Bronchial epithelial cell (primary cell): Measurements from ENCODE around the gene SRRD. TPM values are rescaled to one million over a fixed set of nuclear protein-coding genes. Genes with fewer than 3 reads are reported as not detected.

Experiments
- DNase-seq: peaks from one replicate; pipeline ENCODE4 v3.0.0-alpha.2; 2010; ENCODE audit warnings: low read depth
- FAIRE-seq: peaks from 2 replicates; lab custom pipeline; 2011; peaks lifted over from hg19 to GRCh38; lab: Jason Lieb, UNC
- H3K27me3 ChIP-seq: 2 replicates; pipeline ENCODE4 v1.5.1; 2011; ENCODE audit warnings: low read length; ENCODE audit not compliant: control insufficient read depth, insufficient read depth
- H3K36me3 ChIP-seq: 2 replicates; pipeline ENCODE4 v1.5.1; 2011; ENCODE audit warnings: low read length; ENCODE audit not compliant: control insufficient read depth, insufficient read depth
- H3K4me3 ChIP-seq: 2 replicates; pipeline ENCODE4 v1.5.1; 2011; ENCODE audit warnings: mild to moderate bottlenecking, low read depth, low read length, control low read depth
- total RNA-seq: library from RNA; depleted of rRNA; stranded (reverse); fragments of >200 nt; gene quantifications from 2 replicates; pipeline ENCODE4 v1.2.1, GENCODE V29; 2014
- TF ChIP-seq, protein P1 (sequence below): IDR thresholded peaks from 2 replicates; pipeline ENCODE4 v1.5.1; 2011; ENCODE audit warnings: mild to moderate bottlenecking, moderate library complexity, low read length, control low read depth, inconsistent platforms; ENCODE audit not compliant: insufficient read depth, severe bottlenecking

Gene SRRD
- total RNA-seq, 1 donor from 2014 or later: 26.6 TPM

DNA sequence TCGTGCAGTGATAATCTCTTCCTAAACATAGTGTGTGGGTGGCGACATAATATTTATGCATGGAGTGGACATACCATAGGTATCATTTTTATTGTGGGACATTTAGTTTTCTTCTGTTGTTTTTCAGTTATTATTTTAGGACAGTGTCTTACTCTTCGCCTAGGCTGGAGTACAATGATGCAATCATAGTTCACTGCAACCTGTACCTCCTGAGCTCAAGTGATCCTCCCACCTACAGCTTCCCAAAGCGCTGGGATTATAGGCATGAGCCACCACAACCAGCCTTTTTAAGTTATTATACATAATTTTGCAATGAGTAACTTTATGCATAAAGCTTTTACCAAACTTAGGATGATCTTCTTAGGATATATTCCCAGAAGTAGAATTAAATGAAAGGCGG lies 2.7 kb downstream of the SRRD start:
- TF ChIP-seq, protein P1, sequence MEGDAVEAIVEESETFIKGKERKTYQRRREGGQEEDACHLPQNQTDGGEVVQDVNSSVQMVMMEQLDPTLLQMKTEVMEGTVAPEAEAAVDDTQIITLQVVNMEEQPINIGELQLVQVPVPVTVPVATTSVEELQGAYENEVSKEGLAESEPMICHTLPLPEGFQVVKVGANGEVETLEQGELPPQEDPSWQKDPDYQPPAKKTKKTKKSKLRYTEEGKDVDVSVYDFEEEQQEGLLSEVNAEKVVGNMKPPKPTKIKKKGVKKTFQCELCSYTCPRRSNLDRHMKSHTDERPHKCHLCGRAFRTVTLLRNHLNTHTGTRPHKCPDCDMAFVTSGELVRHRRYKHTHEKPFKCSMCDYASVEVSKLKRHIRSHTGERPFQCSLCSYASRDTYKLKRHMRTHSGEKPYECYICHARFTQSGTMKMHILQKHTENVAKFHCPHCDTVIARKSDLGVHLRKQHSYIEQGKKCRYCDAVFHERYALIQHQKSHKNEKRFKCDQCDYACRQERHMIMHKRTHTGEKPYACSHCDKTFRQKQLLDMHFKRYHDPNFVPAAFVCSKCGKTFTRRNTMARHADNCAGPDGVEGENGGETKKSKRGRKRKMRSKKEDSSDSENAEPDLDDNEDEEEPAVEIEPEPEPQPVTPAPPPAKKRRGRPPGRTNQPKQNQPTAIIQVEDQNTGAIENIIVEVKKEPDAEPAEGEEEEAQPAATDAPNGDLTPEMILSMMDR: no peak
- Histone ChIP-seq H3K4me3 (no peak overlapping the region), H3K27me3 (no peaks in the 10 kb centered on the region), H3K36me3 (peaks cover 8% of the 10 kb centered on the region)
- FAIRE-seq (no peak), DNase-seq (no peak)

DNA sequence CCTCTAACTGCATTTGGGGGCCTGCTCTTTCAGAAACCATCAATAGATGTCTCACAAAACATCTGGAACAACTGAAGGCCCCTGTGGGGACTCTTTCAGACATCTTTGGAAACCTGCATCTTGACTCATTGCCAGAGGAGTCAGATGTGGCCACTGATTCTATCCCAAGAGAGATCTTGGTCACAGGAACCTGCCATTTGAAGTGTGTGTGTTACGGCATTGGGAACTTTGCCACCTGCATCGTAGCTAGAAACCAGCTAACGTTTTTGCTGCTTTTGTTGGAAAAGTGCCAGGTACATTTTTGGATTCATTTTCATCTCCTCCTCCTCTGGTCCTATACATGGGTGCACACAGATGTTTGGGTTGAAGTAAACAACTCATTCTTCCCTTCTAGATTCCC lies 4.3 kb downstream of the SRRD start:
- FAIRE-seq: no peak
- H3K27me3 ChIP-seq: no peaks in the 10 kb centered on the region
- H3K4me3 ChIP-seq: no peak overlapping the region
- TF ChIP-seq, protein P1: no peak
- peaks cover 16% of the 10 kb centered on the region for H3K36me3 ChIP-seq
- DNase-seq: no peak

- no peaks in the 10 kb centered on the region for H3K27me3 ChIP-seq
- FAIRE-seq (peak; percentile 18), DNase-seq (no peak)
- H3K36me3 ChIP-seq: peaks cover 18% of the 10 kb centered on the region
- TF ChIP-seq, protein P1: no peak
- H3K4me3 ChIP-seq: no peak overlapping the region
Observed at GRCh38 chr22:26489447-26490036, 5.9 kb downstream of the SRRD start.

- DNase-seq: peak; percentile 45
- H3K27me3 ChIP-seq: no peaks in the 10 kb centered on the region
- H3K4me3 ChIP-seq: no peak overlapping the region
- TF ChIP-seq, protein P1: no peak
- FAIRE-seq: no peak
- H3K36me3 ChIP-seq: peaks cover 29% of the 10 kb centered on the region
Observed at GRCh38 chr22:26492220-26492619, 8.5 kb downstream of the SRRD start.

DNA sequence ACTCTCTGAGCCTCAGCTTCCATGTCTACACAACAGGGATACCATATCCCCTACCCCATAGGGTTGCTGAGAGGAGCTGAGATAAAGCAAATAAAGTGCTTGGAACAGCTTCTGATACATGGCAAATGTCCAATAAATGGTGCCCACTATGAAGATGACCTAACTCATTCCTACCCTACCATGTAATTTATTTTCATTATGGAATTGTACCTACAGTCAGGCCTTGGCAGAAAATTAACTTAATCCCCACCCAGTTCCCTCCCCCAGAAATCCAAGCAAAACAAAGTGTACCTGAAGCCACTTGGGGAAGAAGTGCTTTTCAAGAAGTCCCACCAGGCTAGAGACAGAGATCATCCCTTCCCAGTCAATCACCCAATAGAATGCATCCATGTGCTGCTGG lies 10.8 kb downstream of the SRRD start:
- H3K36me3 ChIP-seq: peaks cover 29% of the 10 kb centered on the region

More for the DNA sequence above, 10.8 kb downstream of the SRRD start:
- Histone ChIP-seq H3K27me3 (no peaks in the 10 kb centered on the region), H3K4me3 (no peak overlapping the region)
- TF ChIP-seq, protein P1: no peak
- DNase-seq: no peak
- no peak for FAIRE-seq
